Left ventricle myocardium inferior (tissue), 1 donor: ENCODE measurements around the gene TSHZ2. TPM values are rescaled to one million over a fixed set of nuclear protein-coding genes. Genes with fewer than 3 reads are reported as not detected.

Experiments
- DNase-seq: peaks from one replicate; pipeline ENCODE4 v3.0.0-alpha.2; 2020
- H3K27ac ChIP-seq: fragments of 200-600 bp; replicated peaks from 2 replicates; pipeline ENCODE4 v1.8.0; 2021
- H3K27me3 ChIP-seq: fragments of 200-600 bp; 2 replicates; pipeline ENCODE4 v1.8.0; 2021; ENCODE audit warnings: low read depth
- H3K36me3 ChIP-seq: fragments of 200-600 bp; 2 replicates; pipeline ENCODE4 v1.8.0; 2021
- H3K4me1 ChIP-seq: fragments of 200-600 bp; 2 replicates; pipeline ENCODE4 v1.8.0; 2021
- H3K4me3 ChIP-seq: fragments of 200-600 bp; 2 replicates; pipeline ENCODE4 v1.8.0; 2021; ENCODE audit warnings: mild to moderate bottlenecking, moderate library complexity
- H3K9me3 ChIP-seq: fragments of 200-600 bp; replicated peaks from 2 replicates; pipeline ENCODE4 v1.8.0; 2021
- CTCF ChIP-seq: fragments of 200-600 bp; IDR thresholded peaks from 2 replicates; pipeline ENCODE4 v1.8.0; 2021; ENCODE audit warnings: antibody characterized with exemption, mild to moderate bottlenecking, borderline replicate concordance
- intact Hi-C: fragments of 100-400 bp; cut with micrococcal nuclease; formaldehyde crosslinking; loops from one replicate; pipeline ENCODE4 v1.11.0; 2022
- total RNA-seq: library from RNA; stranded (reverse); fragmentation: NEBNext Ultra II Directional; extraction: Animal tissue kit (Norgen Biotek cat#: 25700); gene quantifications from one replicate; pipeline ENCODE4 v1.2.1, GENCODE V29; 2021
- donor health status: DM: no; HTN: yes; CAD: no; lungs with severe emphysema.

Gene TSHZ2
- total RNA-seq, 1 donor from 2014 or later = 3.1 TPM

GRCh38 chr20:53264604-53265003 is 292.4 kb downstream of the TSHZ2 start:
- H3K4me1 ChIP-seq = no peaks in the 10 kb centered on the region
- no peak overlapping the region for H3K27ac ChIP-seq
- no peaks in the 10 kb centered on the region for H3K36me3 ChIP-seq
- no peak overlapping the region for H3K4me3 ChIP-seq
- intact Hi-C loops = no loop called here
- DNase-seq = no peak
- no peaks in the 10 kb centered on the region for H3K9me3 ChIP-seq
- TF ChIP-seq CTCF = no peak
- no peaks in the 10 kb centered on the region for H3K27me3 ChIP-seq

DNA sequence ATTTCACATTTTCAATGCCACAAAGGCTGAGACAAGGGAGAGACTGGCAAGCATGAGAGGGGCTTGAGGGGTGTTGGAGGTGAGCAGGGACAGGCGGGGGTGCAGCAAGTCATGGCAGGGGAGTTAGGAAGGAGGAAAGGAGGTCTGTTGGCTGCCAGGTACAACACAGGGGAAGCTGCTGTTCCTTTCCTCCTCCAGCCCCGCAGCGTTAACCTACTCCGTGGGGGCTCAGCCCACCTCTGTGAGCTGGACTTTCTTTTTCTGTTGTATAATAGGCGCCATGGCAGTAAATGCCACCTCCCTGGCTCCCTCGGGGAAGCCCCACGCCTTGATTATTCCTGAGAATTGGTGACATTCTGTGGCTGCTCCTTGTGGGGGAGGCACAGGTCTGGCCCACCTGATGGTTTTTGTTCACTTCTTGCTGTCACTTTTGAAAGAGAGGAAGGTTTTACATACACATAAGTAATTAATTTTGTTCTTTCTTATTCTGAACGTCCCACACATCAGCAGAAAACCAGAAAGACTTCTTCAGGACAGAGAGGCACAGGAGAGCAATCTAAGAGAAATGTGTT is 293.2 kb downstream of the TSHZ2 start:
- Histone ChIP-seq H3K4me1 (no peaks in the 10 kb centered on the region), H3K9me3 (no peaks in the 10 kb centered on the region), H3K27ac (no peak overlapping the region), H3K27me3 (no peaks in the 10 kb centered on the region), H3K4me3 (no peak overlapping the region), H3K36me3 (no peaks in the 10 kb centered on the region)
- intact Hi-C loops = no loop called here
- no peak for DNase-seq
- no peak for TF ChIP-seq CTCF

- no peaks in the 10 kb centered on the region for H3K4me1 ChIP-seq
- TF ChIP-seq CTCF = no peak
- no peaks in the 10 kb centered on the region for H3K9me3 ChIP-seq
- intact Hi-C loops = no loop called here
- no peak for DNase-seq
- no peaks in the 10 kb centered on the region for H3K36me3 ChIP-seq
- H3K27me3 ChIP-seq = no peaks in the 10 kb centered on the region
- H3K4me3 ChIP-seq = no peak overlapping the region
- H3K27ac ChIP-seq = no peak overlapping the region
Measured at GRCh38 chr20:53269380-53269779, 297.2 kb downstream of the TSHZ2 start.

DNA sequence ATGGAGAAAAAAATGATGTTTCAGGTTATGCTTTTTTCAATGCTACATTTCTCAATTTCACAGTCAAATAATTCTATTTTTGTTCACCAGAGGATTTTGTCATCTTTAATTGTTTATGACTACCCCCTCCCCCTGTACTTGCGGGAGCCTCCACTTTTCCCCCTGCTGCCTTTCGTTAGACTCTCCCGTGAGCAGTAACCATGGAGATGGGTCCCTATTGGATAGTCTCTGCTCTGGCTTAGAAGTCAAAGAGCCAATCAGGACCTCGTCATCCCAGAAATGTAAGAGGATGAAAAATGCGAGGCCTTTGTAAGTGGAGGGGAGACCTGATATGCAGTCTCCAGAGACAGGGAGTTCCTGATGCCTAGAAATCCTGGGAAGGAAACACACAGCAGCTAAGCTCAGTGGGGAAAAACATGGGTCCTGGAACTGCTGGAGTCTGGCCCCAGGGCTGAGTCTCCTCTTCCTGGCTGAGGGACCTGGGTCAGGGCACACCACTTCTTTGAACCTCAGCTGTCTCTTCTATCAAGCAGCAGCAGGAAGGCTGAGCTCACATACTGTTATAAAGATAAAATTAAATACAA is 298.7 kb downstream of the TSHZ2 start:
- H3K27me3 ChIP-seq = no peaks in the 10 kb centered on the region
- H3K36me3 ChIP-seq = no peaks in the 10 kb centered on the region
- no peak overlapping the region for H3K27ac ChIP-seq
- intact Hi-C loops = no loop called here
- H3K4me1 ChIP-seq = no peaks in the 10 kb centered on the region
- DNase-seq = no peak
- no peak overlapping the region for H3K4me3 ChIP-seq
- TF ChIP-seq CTCF = no peak
- H3K9me3 ChIP-seq = no peaks in the 10 kb centered on the region

- H3K9me3 ChIP-seq = no peaks in the 10 kb centered on the region
- H3K27me3 ChIP-seq = no peaks in the 10 kb centered on the region
- intact Hi-C loops = no loop called here
- H3K36me3 ChIP-seq = no peaks in the 10 kb centered on the region
- no peak overlapping the region for H3K4me3 ChIP-seq
- H3K27ac ChIP-seq = no peak overlapping the region
- DNase-seq = no peak
- TF ChIP-seq CTCF = no peak
- peaks cover 7% of the 10 kb centered on the region for H3K4me1 ChIP-seq
Measured at GRCh38 chr20:53274365-53274764, 302.2 kb downstream of the TSHZ2 start.
